CD4-positive, alpha-beta T cell (primary cell): ENCODE results near the gene RUNX1. TPM values are rescaled to one million over a fixed set of nuclear protein-coding genes. Genes with fewer than 3 reads are reported as not detected.

Experiments used
- ATAC-seq: fragments of 200-7000 bp; cut with Tn5 transposase; one replicate; pipeline ENCODE4 v1.10.0; 2022; ENCODE audit warnings: mild to moderate bottlenecking; ENCODE audit not compliant: poor library complexity
- CTCF ChIA-PET: fragments of 350-600 bp; sonication (Branson Sonifier 250); formaldehyde crosslinking; loops from one replicate; lab custom pipeline; 2021; ENCODE audit warnings: antibody characterized with exemption, inconsistent platforms; lab: Charles Lee
- POLR2A ChIA-PET: fragments of 350-600 bp; sonication (Branson Sonifier 250); formaldehyde crosslinking; loops from one replicate; lab custom pipeline; 2021; ENCODE audit warnings: antibody characterized with exemption, inconsistent platforms; lab: Charles Lee
- DNase-seq, 14 experiments: peaks; one replicate each; pipeline ENCODE4 v3.0.0-alpha.2; 2013 to 2020; ENCODE audit warnings: mixed read lengths in 2 of 14
- H3K27ac ChIP-seq, 2 donors: one replicate each; pipeline versions ENCODE4 v1.5.1 to v1.7.0; 2013; ENCODE audit warnings: low read length in 2 of 2, low read depth in 1 of 2, mild to moderate bottlenecking in 1 of 2
- H3K27me3 ChIP-seq, 2 experiments: 1 replicate in 1 of 2; 2 replicates in 1 of 2; pipeline versions ENCODE4 v1.6.1 to v1.7.0; 2013; ENCODE audit warnings: low read length in 2 of 2, control low read depth in 1 of 2, mild to moderate bottlenecking in 1 of 2, moderate library complexity in 1 of 2; ENCODE audit not compliant: insufficient read depth in 2 of 2, control insufficient read depth in 1 of 2
- H3K36me3 ChIP-seq: one replicate; pipeline ENCODE4 v1.6.1; 2013; ENCODE audit warnings: low read length, control low read depth; ENCODE audit not compliant: insufficient read depth
- H3K4me1 ChIP-seq: one replicate; pipeline ENCODE4 v1.6.1; 2013; ENCODE audit warnings: low read length, control low read depth; ENCODE audit not compliant: insufficient read depth
- H3K4me3 ChIP-seq: one replicate; pipeline ENCODE4 v1.5.1; 2013; ENCODE audit warnings: mild to moderate bottlenecking, low read length, moderate library complexity
- H3K9me3 ChIP-seq, 2 experiments: 1 replicate in 1 of 2; 2 replicates in 1 of 2; pipeline versions ENCODE4 v1.6.1 to v1.7.0; 2013; ENCODE audit warnings: low read length in 2 of 2, mild to moderate bottlenecking in 2 of 2, control low read depth in 1 of 2, moderate library complexity in 1 of 2; ENCODE audit not compliant: control insufficient read depth in 1 of 2, insufficient read depth in 1 of 2
- H3K27ac Mint-ChIP-seq: one replicate; pipeline ENCODE4 v1.8.0; 2020; ENCODE audit warnings: mixed read lengths
- H3K27me3 Mint-ChIP-seq: one replicate; pipeline ENCODE4 v1.8.0; 2021; ENCODE audit warnings: mixed read lengths
- H3K36me3 Mint-ChIP-seq: one replicate; pipeline ENCODE4 v1.8.0; 2021; ENCODE audit warnings: low read depth, mixed read lengths
- H3K4me1 Mint-ChIP-seq: one replicate; pipeline ENCODE4 v1.8.0; 2021; ENCODE audit warnings: low read depth, mixed read lengths
- H3K4me3 Mint-ChIP-seq: one replicate; pipeline ENCODE4 v1.8.0; 2020; ENCODE audit warnings: mild to moderate bottlenecking, mixed read lengths
- H3K9me3 Mint-ChIP-seq: one replicate; pipeline ENCODE4 v1.8.0; 2020; ENCODE audit warnings: mixed read lengths
- intact Hi-C, 2 experiments: fragments of 100-400 bp; cut with DNase I in 1 of 2; cut with micrococcal nuclease in 1 of 2; formaldehyde crosslinking; loops; one replicate each; pipeline versions ENCODE4 v1.15.1 to v1.9.0; 2023 to 2025; cut with DNase I, micrococcal nuclease
- total RNA-seq, 174 experiments: library from RNA in 2 of 174; stranded (reverse) in 2 of 174; gene quantifications; one replicate each; pipeline ENCODE4 v1.2.3 and lab custom pipeline; 2021 to 2026
- TF ChIP-seq, protein P1 (sequence below): fragments of 200-600 bp; IDR thresholded peaks from one replicate; pipeline ENCODE4 v1.8.0; 2022; ENCODE audit warnings: antibody characterized with exemption, mild to moderate bottlenecking

Gene RUNX1
- total RNA-seq, 2 experiments from 2014 or later = 71.7 to 74.3 TPM

DNA sequence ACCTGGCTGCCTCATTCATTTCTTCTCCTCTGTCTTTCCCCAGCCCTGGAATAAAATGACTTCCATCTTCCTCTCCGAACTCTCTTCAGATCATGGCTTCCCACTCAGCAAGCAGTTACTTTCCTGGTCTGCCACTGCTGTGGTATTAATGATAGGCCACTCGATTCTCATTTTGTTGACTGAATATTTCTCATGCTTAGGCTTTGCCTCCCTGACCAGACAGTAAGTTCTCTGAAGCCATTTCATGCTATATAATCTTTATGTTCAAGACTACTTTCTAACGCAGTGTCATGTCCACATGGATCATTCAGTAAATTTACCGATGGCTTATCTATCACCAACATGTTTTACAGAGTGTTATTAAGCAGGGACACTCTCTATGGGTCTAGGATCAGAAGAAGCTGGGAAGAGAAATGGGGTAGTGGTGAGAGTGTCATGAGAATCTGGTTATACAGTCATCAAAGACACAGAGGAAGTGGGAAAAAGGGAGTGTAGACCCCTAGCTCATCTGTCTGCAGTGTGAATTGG, 20.6 kb downstream of the RUNX1 start:
- no peaks in the 10 kb centered on the region for H3K9me3 Mint-ChIP-seq
- H3K4me1 Mint-ChIP-seq = peaks cover 98% of the 10 kb centered on the region
- H3K27ac Mint-ChIP-seq = peak overlapping the region; percentile 97
- peaks cover 66% of the 10 kb centered on the region for H3K36me3 Mint-ChIP-seq
- Histone ChIP-seq H3K27ac (peak overlapping the region; percentile 52 to 89), H3K4me3 (no peak overlapping the region), H3K27me3 (no peaks in the 10 kb centered on the region), H3K9me3 (no peaks in the 10 kb centered on the region), H3K4me1 (peaks cover 83% of the 10 kb centered on the region), H3K36me3 (peaks cover 23% of the 10 kb centered on the region)
- intact Hi-C loops = loop anchor here (5.0 kb wide), 4 partner anchors 36 to 141 kb away; no protein-coding TSS in a partner anchor
- DNase-seq = no peak
- TF ChIP-seq, protein P1, sequence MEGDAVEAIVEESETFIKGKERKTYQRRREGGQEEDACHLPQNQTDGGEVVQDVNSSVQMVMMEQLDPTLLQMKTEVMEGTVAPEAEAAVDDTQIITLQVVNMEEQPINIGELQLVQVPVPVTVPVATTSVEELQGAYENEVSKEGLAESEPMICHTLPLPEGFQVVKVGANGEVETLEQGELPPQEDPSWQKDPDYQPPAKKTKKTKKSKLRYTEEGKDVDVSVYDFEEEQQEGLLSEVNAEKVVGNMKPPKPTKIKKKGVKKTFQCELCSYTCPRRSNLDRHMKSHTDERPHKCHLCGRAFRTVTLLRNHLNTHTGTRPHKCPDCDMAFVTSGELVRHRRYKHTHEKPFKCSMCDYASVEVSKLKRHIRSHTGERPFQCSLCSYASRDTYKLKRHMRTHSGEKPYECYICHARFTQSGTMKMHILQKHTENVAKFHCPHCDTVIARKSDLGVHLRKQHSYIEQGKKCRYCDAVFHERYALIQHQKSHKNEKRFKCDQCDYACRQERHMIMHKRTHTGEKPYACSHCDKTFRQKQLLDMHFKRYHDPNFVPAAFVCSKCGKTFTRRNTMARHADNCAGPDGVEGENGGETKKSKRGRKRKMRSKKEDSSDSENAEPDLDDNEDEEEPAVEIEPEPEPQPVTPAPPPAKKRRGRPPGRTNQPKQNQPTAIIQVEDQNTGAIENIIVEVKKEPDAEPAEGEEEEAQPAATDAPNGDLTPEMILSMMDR = no peak
- no peaks in the 10 kb centered on the region for H3K27me3 Mint-ChIP-seq
- CTCF ChIA-PET = interaction anchor here (0.7 to 3.3 kb wide), 11 partner anchors 8 to 139 kb away, joined by 3 to 30 read pairs (median 3); no protein-coding TSS in a partner anchor
- H3K4me3 Mint-ChIP-seq = peak overlapping the region; percentile 82
- ATAC-seq = no peak
- POLR2A ChIA-PET = interaction anchor here (0.6 to 9.5 kb wide), 8 partner anchors 9 to 141 kb away, joined by 3 to 227 read pairs (median 16); partner anchors contain the start of gene RUNX1

DNA sequence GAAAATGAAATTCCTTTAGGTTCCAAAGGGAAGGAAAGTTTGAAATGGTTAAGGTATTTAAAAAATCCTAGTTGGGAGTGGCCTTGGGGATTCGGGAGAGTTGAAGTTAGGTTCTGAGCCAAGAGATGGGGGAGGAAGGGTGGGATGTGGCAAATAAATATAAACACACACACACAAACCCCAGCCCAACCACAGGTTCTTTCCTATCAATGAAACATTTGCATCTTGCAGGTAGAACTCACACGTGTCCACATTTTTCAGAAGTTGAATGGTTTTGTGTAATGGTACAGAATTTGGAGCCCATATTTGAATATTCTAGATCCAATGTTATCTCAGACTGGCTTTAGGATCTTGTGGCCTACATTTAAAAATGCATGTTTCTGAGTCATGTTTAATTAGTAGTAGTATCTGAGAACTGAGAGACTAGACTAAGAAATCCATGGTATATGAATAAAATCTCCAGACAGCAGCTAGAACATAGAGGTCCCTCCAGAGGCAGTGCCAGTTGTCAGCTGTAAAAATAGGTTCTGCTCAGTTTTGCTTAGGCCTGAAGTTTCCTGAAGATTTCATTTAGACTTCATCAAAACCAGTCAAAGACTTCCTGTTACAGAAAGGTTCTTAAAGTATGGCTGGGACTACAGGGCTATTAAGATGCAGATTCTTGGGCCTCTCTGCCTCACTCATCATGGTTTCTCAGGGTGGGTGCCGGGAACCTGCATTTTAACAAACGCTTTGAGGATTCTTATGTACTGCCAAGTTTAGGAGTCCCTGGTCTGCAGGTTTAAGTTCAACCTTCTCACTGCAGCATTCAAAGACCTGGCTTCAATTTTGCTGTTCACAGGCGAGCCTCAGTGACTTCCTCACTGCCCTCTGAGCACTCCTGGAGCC, 21.3 kb downstream of the RUNX1 start:
- Histone ChIP-seq H3K27me3 (no peaks in the 10 kb centered on the region), H3K27ac (peak overlapping the region; percentile 52 to 89), H3K4me3 (peak overlapping the region; percentile 44), H3K4me1 (peaks cover 83% of the 10 kb centered on the region), H3K36me3 (peaks cover 21% of the 10 kb centered on the region), H3K9me3 (no peaks in the 10 kb centered on the region)
- Mint-ChIP-seq H3K27me3 (no peaks in the 10 kb centered on the region), H3K4me1 (peaks cover 97% of the 10 kb centered on the region), H3K27ac (peak overlapping the region; percentile 97), H3K9me3 (no peaks in the 10 kb centered on the region), H3K36me3 (peaks cover 59% of the 10 kb centered on the region), H3K4me3 (peak overlapping the region; percentile 82)
- POLR2A ChIA-PET = interaction anchor here (1.1 to 9.5 kb wide), 7 partner anchors 8 to 140 kb away, joined by 3 to 227 read pairs (median 26); partner anchors contain the start of gene RUNX1
- ATAC-seq (peak; percentile 12), DNase-seq (peak in 3 of 14 experiments; percentile 54 to 64 (median 59))
- TF ChIP-seq, protein P1 = no peak
- intact Hi-C loops = loop anchor here (1.0 to 5.0 kb wide), 8 partner anchors 17 to 141 kb away; no protein-coding TSS in a partner anchor
- CTCF ChIA-PET = interaction anchor here (0.9 to 3.3 kb wide), 9 partner anchors 9 to 140 kb away, joined by 3 to 30 read pairs (median 4); no protein-coding TSS in a partner anchor
